Measurements from ENCODE around the gene S100G.

The S100G gene

DNA sequence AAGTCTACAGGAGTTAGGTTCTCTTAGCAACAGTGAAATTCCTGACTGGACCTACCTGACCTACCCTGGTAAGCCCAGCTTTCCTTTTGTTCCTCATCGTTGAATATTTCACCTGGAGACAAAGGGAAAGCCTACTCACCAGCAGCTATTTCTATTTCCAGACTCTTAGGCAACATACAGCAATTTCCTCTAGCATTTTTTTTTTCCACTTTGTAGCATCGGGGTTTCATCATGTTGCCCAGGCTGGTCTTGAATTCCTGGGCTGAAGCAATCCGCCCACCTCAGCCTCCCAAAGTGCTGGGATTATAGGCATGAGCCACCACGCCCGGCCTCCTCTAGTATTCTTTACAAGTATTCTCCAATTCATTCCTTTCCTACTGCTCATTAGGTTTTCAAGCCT lies 6.8 kb upstream of the S100G start:
- Histone ChIP-seq H3K4me3 (ENCODE audit: low read length) (no peak overlapping the region), H3K36me3 (replicated peaks; ENCODE audit: insufficient read depth, low read length) (no peaks in the 10 kb centered on the region), H3K9ac (ENCODE audit: low read length) (no peak overlapping the region), H4K20me1 (ENCODE audit: insufficient read depth, low read length) (no peaks in the 10 kb centered on the region), H3K4me2 (ENCODE audit: low read depth, low read length) (no peak overlapping the region), H3K9me3 (replicated peaks; ENCODE audit: insufficient read depth, low read length) (no peaks in the 10 kb centered on the region), H3K9me2 (replicated peaks; ENCODE audit: insufficient read depth, low read length) (no peaks in the 10 kb centered on the region), H3K79me2 (ENCODE audit: low read length) (no peaks in the 10 kb centered on the region), H3F3A (ENCODE audit: insufficient read depth, low read length) (no peaks in the 10 kb centered on the region), H3K4me1 (ENCODE audit: low read length) (no peaks in the 10 kb centered on the region), H3K27ac (ENCODE audit: low read length) (no peak overlapping the region), H2AFZ (ENCODE audit: low read length) (no peak overlapping the region), H3K27me3 (replicated peaks; ENCODE audit: insufficient read depth, low read length) (no peaks in the 10 kb centered on the region)
- TF ChIP-seq EZH2 (optimal IDR thresholded peaks at IDR 0.05; ENCODE audit: low read depth, low read length) = no peak
- TF ChIP-seq EZH2phosphoT487 (IDR thresholded peaks at IDR 0.05; ENCODE audit: low read length) = no peak
- TF ChIP-seq, protein P1, sequence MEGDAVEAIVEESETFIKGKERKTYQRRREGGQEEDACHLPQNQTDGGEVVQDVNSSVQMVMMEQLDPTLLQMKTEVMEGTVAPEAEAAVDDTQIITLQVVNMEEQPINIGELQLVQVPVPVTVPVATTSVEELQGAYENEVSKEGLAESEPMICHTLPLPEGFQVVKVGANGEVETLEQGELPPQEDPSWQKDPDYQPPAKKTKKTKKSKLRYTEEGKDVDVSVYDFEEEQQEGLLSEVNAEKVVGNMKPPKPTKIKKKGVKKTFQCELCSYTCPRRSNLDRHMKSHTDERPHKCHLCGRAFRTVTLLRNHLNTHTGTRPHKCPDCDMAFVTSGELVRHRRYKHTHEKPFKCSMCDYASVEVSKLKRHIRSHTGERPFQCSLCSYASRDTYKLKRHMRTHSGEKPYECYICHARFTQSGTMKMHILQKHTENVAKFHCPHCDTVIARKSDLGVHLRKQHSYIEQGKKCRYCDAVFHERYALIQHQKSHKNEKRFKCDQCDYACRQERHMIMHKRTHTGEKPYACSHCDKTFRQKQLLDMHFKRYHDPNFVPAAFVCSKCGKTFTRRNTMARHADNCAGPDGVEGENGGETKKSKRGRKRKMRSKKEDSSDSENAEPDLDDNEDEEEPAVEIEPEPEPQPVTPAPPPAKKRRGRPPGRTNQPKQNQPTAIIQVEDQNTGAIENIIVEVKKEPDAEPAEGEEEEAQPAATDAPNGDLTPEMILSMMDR (IDR thresholded peaks at IDR 0.05; ENCODE audit: low read length) = no peak
- no peak for DNase-seq

DNA sequence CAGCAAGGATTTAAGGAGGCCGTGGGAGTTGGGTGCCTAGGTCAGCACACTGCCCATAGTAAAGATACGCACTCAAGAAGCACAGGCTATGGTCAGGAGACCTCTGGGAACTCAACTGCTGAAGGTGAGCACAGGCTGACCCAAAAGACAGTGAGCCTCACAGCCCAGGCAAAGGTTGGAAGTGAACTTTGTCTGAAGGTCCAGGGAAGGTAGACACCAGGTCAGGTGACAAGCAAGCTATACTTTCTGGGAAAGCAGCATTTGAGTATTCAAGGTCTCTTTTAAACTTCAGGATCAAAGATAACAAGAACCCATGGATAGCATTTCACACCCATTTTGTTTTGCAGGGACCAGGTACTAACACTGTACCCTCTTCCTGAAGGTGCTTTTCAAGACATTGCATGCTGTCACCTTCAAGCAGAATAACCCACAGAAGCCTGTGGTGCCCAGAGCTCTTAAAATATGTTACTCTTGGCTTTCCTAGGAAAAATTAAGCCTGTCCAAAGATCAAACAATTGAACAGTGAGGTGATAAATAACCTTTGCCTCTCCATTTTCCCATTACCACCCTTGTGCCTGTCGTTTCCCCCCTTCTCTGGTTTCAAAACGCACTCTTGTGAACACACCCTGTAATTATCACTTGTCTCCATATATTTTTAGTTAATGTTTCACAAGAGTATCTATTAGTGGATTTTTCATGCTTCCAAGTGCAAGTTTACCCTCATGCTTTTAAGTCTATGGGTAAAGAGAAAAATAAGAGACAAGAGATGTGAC lies 3.4 kb upstream of the S100G start:
- DNase-seq = no peak
- H3F3A ChIP-seq (ENCODE audit: insufficient read depth, low read length) = no peaks in the 10 kb centered on the region
- H3K79me2 ChIP-seq (ENCODE audit: low read length) = no peaks in the 10 kb centered on the region
- no peaks in the 10 kb centered on the region for H3K27me3 ChIP-seq (replicated peaks; ENCODE audit: insufficient read depth, low read length)
- H3K9ac ChIP-seq (ENCODE audit: low read length) = no peak overlapping the region
- H3K4me3 ChIP-seq (ENCODE audit: low read length) = no peak overlapping the region
- no peaks in the 10 kb centered on the region for H4K20me1 ChIP-seq (ENCODE audit: insufficient read depth, low read length)
- H3K36me3 ChIP-seq (replicated peaks; ENCODE audit: insufficient read depth, low read length) = no peaks in the 10 kb centered on the region
- H3K9me3 ChIP-seq (replicated peaks; ENCODE audit: insufficient read depth, low read length) = no peaks in the 10 kb centered on the region
- H3K4me2 ChIP-seq (ENCODE audit: low read depth, low read length) = no peak overlapping the region
- no peaks in the 10 kb centered on the region for H3K4me1 ChIP-seq (ENCODE audit: low read length)
- TF ChIP-seq EZH2phosphoT487 (IDR thresholded peaks at IDR 0.05; ENCODE audit: low read length) = no peak
- TF ChIP-seq, protein P1 (IDR thresholded peaks at IDR 0.05; ENCODE audit: low read length) = no peak
- H3K9me2 ChIP-seq (replicated peaks; ENCODE audit: insufficient read depth, low read length) = no peaks in the 10 kb centered on the region
- H2AFZ ChIP-seq (ENCODE audit: low read length) = no peak overlapping the region
- H3K27ac ChIP-seq (ENCODE audit: low read length) = no peak overlapping the region

DNA sequence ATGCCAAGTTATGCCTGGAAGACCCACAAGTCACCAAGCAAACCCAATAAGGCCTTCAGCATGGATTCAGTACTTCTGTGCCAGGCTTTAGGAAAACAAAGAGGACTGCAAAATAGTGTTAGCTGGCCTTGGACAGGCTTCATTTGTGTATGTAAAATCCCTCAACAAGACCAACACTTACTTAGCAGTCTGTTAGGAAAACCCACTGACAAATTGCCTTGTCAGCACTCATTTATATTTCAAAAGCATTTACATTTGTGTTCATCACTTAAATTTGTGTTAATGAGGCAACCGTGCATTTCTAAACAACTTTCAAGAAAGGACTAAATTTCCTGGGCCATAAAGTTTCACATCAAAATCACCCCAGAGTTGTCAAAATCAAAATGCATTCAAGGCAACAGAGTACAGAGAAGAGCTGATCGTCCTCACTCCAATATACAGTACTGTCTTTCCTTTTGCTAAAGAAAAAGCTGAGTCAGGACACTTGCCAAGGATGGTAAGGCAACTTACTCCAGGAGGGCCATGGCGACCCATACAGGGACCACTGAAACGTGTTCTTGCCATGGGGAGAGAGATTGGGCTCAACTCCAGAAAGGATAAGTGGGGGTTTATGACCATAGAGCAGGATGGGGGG lies 1.6 kb downstream of the S100G start:
- TF ChIP-seq EZH2phosphoT487 (IDR thresholded peaks at IDR 0.05; ENCODE audit: low read length) = no peak
- TF ChIP-seq, protein P1 (IDR thresholded peaks at IDR 0.05; ENCODE audit: low read length) = no peak
- TF ChIP-seq EZH2 (optimal IDR thresholded peaks at IDR 0.05; ENCODE audit: low read depth, low read length) = no peak

More for the DNA sequence above, 1.6 kb downstream of the S100G start:
- Histone ChIP-seq H3K9ac (ENCODE audit: low read length) (no peak overlapping the region), H3K9me2 (replicated peaks; ENCODE audit: insufficient read depth, low read length) (no peaks in the 10 kb centered on the region), H3K79me2 (ENCODE audit: low read length) (no peaks in the 10 kb centered on the region), H3K27ac (ENCODE audit: low read length) (no peak overlapping the region), H3F3A (ENCODE audit: insufficient read depth, low read length) (no peaks in the 10 kb centered on the region), H3K9me3 (replicated peaks; ENCODE audit: insufficient read depth, low read length) (no peaks in the 10 kb centered on the region), H4K20me1 (ENCODE audit: insufficient read depth, low read length) (no peaks in the 10 kb centered on the region), H2AFZ (ENCODE audit: low read length) (no peak overlapping the region), H3K36me3 (replicated peaks; ENCODE audit: insufficient read depth, low read length) (no peaks in the 10 kb centered on the region), H3K4me3 (ENCODE audit: low read length) (no peak overlapping the region), H3K27me3 (replicated peaks; ENCODE audit: insufficient read depth, low read length) (no peaks in the 10 kb centered on the region), H3K4me1 (ENCODE audit: low read length) (no peaks in the 10 kb centered on the region), H3K4me2 (ENCODE audit: low read depth, low read length) (no peak overlapping the region)
- no peak for DNase-seq

Measured in MM.1S (cell line).